Hypothalamus (tissue), 51 donors: ENCODE data around the gene SUDS3.

Experiments
- DNase-seq, 51 donors: peaks; one replicate each; lab custom pipeline; 2025; lab: John Stamatoyannopoulos, UW

Gene SUDS3

GRCh38 chr12:118439068-118439467 is 62.7 kb downstream of the SUDS3 start:
- DNase-seq: no peak

- DNase-seq: no peak
Measured at GRCh38 chr12:118446247-118446646, 69.9 kb downstream of the SUDS3 start.

DNA sequence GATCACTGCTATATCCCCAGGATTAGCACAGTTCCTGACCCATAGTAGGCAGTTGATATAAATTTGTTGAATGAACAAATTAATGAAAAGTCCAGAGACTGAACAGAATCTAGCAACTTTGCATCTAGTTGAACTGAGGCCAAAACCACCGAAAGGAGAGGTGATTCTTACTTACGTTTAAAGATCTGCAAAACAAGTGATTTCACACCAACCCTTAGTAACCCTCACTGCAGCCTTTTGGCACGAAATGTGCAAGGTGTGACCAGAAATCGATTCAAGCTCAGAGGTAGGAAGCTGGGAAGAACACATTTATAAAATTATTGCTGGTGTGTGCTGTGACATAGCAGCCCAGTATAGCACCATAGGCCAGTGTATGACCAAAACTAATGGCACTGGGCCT is 70.8 kb downstream of the SUDS3 start:
- DNase-seq: no peak

DNA sequence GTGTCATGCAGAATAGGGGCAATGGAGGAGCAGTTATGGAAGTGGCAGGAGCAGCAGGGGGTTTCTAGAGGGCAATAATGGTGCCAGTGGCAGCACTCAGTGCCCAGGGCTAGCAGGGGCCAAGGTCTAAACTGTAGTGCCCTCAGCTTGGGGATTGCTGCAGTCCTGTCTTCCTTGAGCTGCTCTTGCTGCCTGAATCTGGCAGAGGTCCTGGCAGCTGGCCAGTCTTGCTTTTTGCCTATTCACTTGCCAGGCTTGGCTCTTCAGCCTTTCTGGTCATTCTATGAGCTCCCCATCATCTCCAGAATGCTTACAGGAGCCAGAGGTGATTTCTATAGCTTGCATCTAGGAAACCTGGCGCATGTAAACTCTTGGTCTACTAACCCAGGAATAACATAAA is 72.0 kb downstream of the SUDS3 start:
- DNase-seq: peak in 4 of 51 donors; percentile 0 to 13 (median 5)

GRCh38 chr12:118455327-118455726 is 79.0 kb downstream of the SUDS3 start:
- DNase-seq: no peak

- no peak for DNase-seq
Measured at GRCh38 chr12:118456741-118457140, 80.4 kb downstream of the SUDS3 start.

- no peak for DNase-seq
Measured at GRCh38 chr12:118459110-118459509, 82.8 kb downstream of the SUDS3 start.

- DNase-seq: peak in 1 of 51 donors; percentile 3
Measured at GRCh38 chr12:118463677-118464076, 87.3 kb downstream of the SUDS3 start.

DNA sequence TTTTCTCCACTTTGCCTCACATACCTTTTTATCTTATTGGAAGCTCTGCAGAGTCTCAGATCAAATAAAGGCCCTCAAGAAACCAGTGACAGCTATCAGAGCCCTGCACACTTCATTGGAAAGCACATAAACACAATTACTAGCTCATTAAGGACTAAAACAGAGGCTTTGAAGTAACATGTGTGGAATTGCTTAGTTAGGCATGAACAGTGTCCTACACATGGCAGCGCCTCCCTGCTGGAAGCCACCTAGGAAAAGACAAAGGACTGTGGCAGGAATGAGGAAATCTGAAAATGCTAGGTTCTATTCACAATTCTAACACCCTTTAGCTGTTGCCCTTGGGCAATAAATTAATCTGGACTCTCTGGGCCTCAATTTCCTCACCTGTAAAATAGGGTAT is 89.4 kb downstream of the SUDS3 start:
- DNase-seq: no peak
